WERI-Rb-1 (cell line): ENCODE measurements around the gene KLHL17.

Experiments used
- DNase-seq: peaks from one replicate; pipeline ENCODE4 v3.0.0-alpha.2; 2020
- H3K27ac ChIP-seq: fragments of 250-450 bp; sonication (Bioruptor Pico); 2 replicates; pipeline ENCODE4 v1.5.1; 2020; ENCODE audit warnings: mild to moderate bottlenecking, moderate library complexity
- H3K27me3 ChIP-seq: fragments of 250-450 bp; sonication (Bioruptor Pico); 2 replicates; pipeline ENCODE4 v1.5.1; 2021; ENCODE audit warnings: mild to moderate bottlenecking, low read depth, moderate library complexity; ENCODE audit not compliant: insufficient read depth, severe bottlenecking
- H3K36me3 ChIP-seq: fragments of 250-450 bp; sonication (Bioruptor Pico); 2 replicates; pipeline ENCODE4 v1.5.1; 2020; ENCODE audit warnings: mild to moderate bottlenecking, moderate library complexity
- H3K4me3 ChIP-seq: 2 replicates; pipeline ENCODE4 v1.5.1; 2011; ENCODE audit warnings: low read depth, mild to moderate bottlenecking, control low read depth, low read length
- H3K9me3 ChIP-seq: fragments of 250-450 bp; sonication (Bioruptor Pico); 2 replicates; pipeline ENCODE4 v1.5.1; 2021; ENCODE audit warnings: mild to moderate bottlenecking, moderate library complexity; ENCODE audit not compliant: severe bottlenecking
- TF ChIP-seq, protein P1 (sequence below): IDR thresholded peaks from 2 replicates; pipeline ENCODE4 v1.5.1; 2011; ENCODE audit warnings: low read depth, mild to moderate bottlenecking, control low read depth, inconsistent platforms, low read length

The KLHL17 gene

DNA sequence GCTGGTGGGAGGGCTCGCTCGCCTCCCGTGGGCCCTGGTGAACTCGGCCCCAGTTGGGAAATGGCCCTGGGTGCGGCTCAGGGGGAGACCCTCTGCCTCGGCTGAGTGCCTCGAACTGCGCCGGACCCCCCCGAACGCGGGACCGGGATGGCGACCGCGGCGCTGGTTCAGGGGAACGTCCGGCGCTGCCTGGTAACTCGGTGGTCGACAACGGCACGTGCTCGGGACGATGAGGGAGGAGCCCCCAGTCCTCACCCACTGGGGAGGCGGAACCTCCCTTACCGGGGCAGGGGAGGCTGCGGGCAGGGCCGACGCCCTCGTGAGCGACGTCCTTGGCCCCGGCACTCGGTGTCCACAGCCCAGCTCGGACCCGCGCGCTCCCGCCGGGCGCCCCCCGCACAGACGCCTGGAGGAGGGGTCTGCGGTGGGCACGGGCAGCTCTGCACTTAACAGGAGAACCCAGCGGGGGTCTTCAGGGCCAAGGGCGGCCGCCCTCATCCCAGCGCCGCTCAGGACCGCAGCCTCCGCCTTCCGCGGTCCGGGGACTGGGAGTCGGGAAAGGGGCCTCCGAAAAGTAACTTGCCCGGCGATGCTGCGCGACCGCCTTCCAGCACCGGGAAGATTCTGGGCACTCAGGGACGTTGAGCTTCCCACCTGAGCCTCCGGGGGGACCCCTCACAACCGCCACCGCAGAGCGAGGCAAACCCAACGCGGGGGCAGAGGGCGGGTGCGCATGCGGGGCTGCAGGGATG lies 37.8 kb downstream of the KLHL17 start:
- H3K4me3 ChIP-seq, result peak overlapping the region; percentile 81
- peaks cover 12% of the 10 kb centered on the region for H3K36me3 ChIP-seq
- no peaks in the 10 kb centered on the region for H3K9me3 ChIP-seq
- peak; percentile 58 for DNase-seq
- TF ChIP-seq, protein P1, sequence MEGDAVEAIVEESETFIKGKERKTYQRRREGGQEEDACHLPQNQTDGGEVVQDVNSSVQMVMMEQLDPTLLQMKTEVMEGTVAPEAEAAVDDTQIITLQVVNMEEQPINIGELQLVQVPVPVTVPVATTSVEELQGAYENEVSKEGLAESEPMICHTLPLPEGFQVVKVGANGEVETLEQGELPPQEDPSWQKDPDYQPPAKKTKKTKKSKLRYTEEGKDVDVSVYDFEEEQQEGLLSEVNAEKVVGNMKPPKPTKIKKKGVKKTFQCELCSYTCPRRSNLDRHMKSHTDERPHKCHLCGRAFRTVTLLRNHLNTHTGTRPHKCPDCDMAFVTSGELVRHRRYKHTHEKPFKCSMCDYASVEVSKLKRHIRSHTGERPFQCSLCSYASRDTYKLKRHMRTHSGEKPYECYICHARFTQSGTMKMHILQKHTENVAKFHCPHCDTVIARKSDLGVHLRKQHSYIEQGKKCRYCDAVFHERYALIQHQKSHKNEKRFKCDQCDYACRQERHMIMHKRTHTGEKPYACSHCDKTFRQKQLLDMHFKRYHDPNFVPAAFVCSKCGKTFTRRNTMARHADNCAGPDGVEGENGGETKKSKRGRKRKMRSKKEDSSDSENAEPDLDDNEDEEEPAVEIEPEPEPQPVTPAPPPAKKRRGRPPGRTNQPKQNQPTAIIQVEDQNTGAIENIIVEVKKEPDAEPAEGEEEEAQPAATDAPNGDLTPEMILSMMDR, result 0 out of 2 replicates have a peak, but pooled peaks have one; percentile 5
- peak overlapping the region; percentile 99 for H3K27ac ChIP-seq
- no peaks in the 10 kb centered on the region for H3K27me3 ChIP-seq

DNA sequence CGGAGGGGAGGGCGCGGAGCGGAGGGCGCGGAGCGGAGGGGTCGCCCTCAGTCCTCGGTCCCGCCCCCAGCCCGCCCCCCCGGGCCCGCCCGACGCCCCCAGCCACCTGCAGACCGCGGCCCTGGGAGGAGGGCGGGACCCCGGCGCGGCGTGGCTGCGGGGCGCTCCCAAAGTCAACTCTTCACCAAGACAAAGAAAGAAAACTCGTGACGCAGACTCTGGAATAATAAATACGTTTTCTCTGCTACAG lies 38.3 kb downstream of the KLHL17 start:
- H3K27ac ChIP-seq, result peak overlapping the region; percentile 99
- no peak for DNase-seq
- peak overlapping the region; percentile 81 for H3K4me3 ChIP-seq
- peaks cover 12% of the 10 kb centered on the region for H3K36me3 ChIP-seq
- H3K9me3 ChIP-seq, result no peaks in the 10 kb centered on the region
- TF ChIP-seq, protein P1, result no peak
- no peaks in the 10 kb centered on the region for H3K27me3 ChIP-seq

DNA sequence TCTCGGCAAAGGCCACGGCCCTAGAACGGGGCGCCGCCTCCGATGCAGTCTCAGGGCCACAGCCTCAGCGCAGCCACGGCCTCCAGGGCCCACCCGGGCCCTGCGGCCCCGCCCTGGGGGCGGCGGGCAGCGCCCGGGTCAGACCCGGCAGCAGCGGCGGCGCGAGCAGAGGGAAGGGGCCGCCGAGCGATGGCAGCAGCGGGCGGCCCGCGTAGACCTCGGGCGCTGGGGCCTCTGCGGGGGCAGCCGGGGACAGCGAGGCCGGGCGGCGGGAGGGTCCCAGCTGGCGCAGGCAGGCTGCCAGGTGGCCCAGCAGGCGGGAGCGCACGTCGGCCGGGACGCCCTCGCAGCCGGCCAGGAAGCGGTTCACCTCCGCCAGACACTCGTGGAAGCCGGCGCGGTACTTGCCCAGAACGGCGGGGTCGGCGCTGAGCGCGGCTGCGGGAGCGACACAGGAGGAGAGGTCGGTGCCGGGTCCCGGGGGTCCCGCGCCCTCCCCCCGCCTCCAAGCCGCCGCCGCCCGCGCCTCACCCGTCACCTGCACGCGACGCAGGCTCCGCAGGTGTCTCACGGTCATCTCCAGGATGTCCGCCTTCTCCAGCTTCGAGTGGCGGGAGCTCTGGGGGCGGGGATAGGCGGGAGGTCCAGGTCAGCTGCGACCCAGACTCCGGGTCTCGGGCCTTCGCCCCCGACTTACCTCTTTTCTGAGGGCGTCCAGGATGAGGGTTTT lies 38.8 kb downstream of the KLHL17 start:
- Histone ChIP-seq H3K4me3 (peak overlapping the region; percentile 81), H3K36me3 (peaks cover 13% of the 10 kb centered on the region), H3K9me3 (no peaks in the 10 kb centered on the region), H3K27ac (peak overlapping the region; percentile 99), H3K27me3 (no peaks in the 10 kb centered on the region)
- TF ChIP-seq, protein P1, result no peak
- peak; percentile 65 for DNase-seq

DNA sequence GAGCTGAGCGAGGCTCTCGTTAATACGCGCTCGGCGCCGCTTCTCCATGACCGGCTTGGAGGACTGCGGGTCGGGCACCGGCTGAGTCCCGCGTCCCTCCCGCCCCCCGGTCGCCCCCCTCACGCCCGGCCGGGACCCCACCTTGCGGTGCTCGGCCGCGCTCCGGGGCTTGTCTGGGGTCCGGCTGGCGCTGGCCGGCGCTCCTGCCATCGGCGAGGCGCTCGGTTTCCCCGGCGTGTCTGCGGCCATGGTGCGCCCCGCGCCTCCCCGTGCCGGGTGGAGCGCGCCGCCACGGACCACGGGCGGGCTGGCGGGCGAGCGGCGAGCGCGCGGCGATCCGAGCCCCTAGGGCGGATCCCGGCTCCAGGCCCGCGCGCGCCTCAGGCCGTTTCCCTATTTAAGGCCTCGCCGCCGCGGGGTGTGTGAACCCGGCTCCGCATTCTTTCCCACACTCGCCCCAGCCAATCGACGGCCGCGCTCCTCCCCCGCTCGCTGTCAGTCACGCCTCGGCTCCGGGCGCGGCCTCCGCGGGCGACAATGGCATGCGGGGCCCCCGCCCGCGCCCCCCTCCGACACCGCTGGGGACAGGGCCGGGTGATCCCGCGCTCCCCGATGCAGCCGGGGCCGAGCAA lies 39.5 kb downstream of the KLHL17 start, which contains the start of gene HES4:
Gene HES4 (minus strand): TSS at position 373 of the 632 bp plus-strand sequence. CDS start 124 bp downstream, at position 249.
- Histone ChIP-seq H3K9me3 (no peaks in the 10 kb centered on the region), H3K27me3 (no peaks in the 10 kb centered on the region), H3K27ac (peak within 1 kb of the TSS; percentile 99), H3K36me3 (peaks cover 16% of the 10 kb centered on the region), H3K4me3 (peak within 1 kb of the TSS; percentile 81)
- peak; percentile 94 for DNase-seq
- TF ChIP-seq, protein P1, result no peak

DNA sequence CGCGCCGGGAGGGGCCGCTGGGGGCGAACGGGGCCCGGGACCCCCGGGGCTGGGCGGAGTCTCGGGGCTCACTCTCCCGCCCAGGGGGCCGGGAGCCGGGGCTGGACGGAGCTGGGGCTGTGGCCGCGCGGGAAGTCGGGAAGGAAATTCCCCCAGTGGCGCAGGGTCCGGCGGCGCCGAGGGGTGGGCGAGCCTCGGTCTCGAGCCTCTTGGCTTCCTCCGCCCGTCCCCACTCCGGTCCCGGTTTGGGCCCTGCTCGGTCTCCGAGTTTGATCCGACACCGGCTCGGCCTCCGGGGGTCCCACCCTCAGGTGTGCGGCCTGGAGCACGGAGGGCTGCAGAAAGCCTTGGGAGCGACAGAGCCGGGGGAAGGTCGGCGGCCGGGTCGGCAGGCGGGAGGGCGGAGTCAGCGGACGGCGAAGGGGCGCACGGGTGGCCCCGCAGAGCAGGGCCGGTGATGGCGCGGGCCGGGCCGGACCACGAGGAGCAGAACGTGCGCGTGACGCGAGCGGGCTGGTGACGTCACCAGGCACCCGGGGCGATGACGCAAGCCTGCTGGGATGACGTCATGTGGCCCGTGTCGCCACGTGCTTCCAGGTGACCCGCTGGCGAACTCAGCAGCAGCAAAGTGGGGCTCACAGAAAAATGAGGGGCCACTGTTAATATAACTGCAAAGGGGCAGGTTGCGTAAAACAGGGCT lies 40.1 kb downstream of the KLHL17 start:
- Histone ChIP-seq H3K27me3 (no peaks in the 10 kb centered on the region), H3K9me3 (no peaks in the 10 kb centered on the region), H3K4me3 (peak overlapping the region; percentile 81), H3K36me3 (peaks cover 16% of the 10 kb centered on the region), H3K27ac (peak overlapping the region; percentile 99)
- TF ChIP-seq, protein P1, result no peak
- peak; percentile 92 for DNase-seq
